NCI-H82 (cell line): Measurements from ENCODE around the gene MRPL20.
"Not testable (repeated sequence)": the region's sequence is repeated elsewhere in the genome, so short reads cannot be mapped to it uniquely, and the experiment has no call there.

ENCODE experiments used
- DNase-seq: peaks from one replicate; lab custom pipeline; 2025; lab: John Stamatoyannopoulos, UW

MRPL20 gene

GRCh38 chr1:1406101-1406820 lies 832 bp downstream of the MRPL20 start:
- DNase-seq = no peak

GRCh38 chr1:1403653-1404052 lies 3.4 kb downstream of the MRPL20 start:
- no peak for DNase-seq

- not testable (repeated sequence) for DNase-seq
Measured at GRCh38 chr1:1402901-1403392, 4.1 kb downstream of the MRPL20 start.

GRCh38 chr1:1402072-1402900 lies 4.8 kb downstream of the MRPL20 start:
- DNase-seq = peak; percentile 91

GRCh38 chr1:1401457-1402010 lies 5.6 kb downstream of the MRPL20 start:
- no peak for DNase-seq

- no peak for DNase-seq
Measured at GRCh38 chr1:1400576-1401456, 6.3 kb downstream of the MRPL20 start.

GRCh38 chr1:1399872-1400575 lies 7.1 kb downstream of the MRPL20 start:
- peak; percentile 75 for DNase-seq

GRCh38 chr1:1399187-1399871 lies 7.8 kb downstream of the MRPL20 start, which contains the start of gene CCNL2:
TSS of gene CCNL2 (minus strand) at chr1:1399335. CDS start at chr1:1399306, 29 bp downstream.
- peak; percentile 99 for DNase-seq

- DNase-seq = no peak
Measured at GRCh38 chr1:1398677-1399186, 8.4 kb downstream of the MRPL20 start.

- peak; percentile 45 for DNase-seq
Measured at GRCh38 chr1:1397839-1398523, 9.1 kb downstream of the MRPL20 start.

- no peak for DNase-seq
Measured at GRCh38 chr1:1395166-1395565, 11.9 kb downstream of the MRPL20 start.

GRCh38 chr1:1394116-1394515 lies 13.0 kb downstream of the MRPL20 start:
- DNase-seq = no peak

GRCh38 chr1:1393428-1393827 lies 13.7 kb downstream of the MRPL20 start:
- no peak for DNase-seq

GRCh38 chr1:1393014-1393413 lies 14.1 kb downstream of the MRPL20 start:
- DNase-seq = no peak

GRCh38 chr1:1391225-1391624 lies 15.9 kb downstream of the MRPL20 start:
- no peak for DNase-seq

- no peak for DNase-seq
Measured at GRCh38 chr1:1390675-1391074, 16.4 kb downstream of the MRPL20 start.

- DNase-seq = no peak
Measured at GRCh38 chr1:1388078-1388472, 19.0 kb downstream of the MRPL20 start.

GRCh38 chr1:1387098-1388077 lies 19.7 kb downstream of the MRPL20 start:
- no peak for DNase-seq
